GM21786 (cell line): ENCODE data around the gene SLC6A13.
"Not testable (repeated sequence)": the region's sequence is repeated elsewhere in the genome, so short reads cannot be mapped to it uniquely, and the experiment has no call there.

Source experiments
- ATAC-seq: cut with Tn5 transposase; IDR thresholded peaks from one replicate; pipeline ENCODE4 v1.9.1; 2021; ENCODE audit not compliant: unreplicated experiment

The SLC6A13 gene

GRCh38 chr12:218221-218620, 44.4 kb downstream of the SLC6A13 start:
- ATAC-seq: no peak

DNA sequence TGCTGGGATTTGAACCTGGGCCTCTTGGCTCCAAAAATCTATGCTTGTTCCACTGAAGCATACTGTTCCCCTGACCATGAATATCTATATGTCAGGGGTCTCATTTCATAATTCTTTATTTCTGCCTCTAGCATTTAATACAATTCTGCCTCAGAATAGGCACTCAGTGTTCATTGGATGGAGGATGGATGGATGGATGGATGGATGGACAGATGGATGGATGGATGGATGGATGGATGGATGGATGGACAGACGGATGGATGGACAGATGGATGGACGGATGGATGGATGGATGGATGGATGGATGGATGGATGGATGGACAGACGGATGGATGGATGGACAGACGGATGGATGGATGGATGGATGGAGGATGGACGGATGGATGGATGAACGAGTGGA, 45.6 kb downstream of the SLC6A13 start:
- not testable (repeated sequence) for ATAC-seq

- ATAC-seq: no peak
Measured at GRCh38 chr12:215116-215515, 47.5 kb downstream of the SLC6A13 start.

- ATAC-seq: no peak
Measured at GRCh38 chr12:214003-214741, 48.5 kb downstream of the SLC6A13 start, which contains the start of gene SLC6A12. Gene SLC6A12, minus strand, starts transcription at chr12:214157. Its CDS starts 4,171 bp downstream, at chr12:209986.

DNA sequence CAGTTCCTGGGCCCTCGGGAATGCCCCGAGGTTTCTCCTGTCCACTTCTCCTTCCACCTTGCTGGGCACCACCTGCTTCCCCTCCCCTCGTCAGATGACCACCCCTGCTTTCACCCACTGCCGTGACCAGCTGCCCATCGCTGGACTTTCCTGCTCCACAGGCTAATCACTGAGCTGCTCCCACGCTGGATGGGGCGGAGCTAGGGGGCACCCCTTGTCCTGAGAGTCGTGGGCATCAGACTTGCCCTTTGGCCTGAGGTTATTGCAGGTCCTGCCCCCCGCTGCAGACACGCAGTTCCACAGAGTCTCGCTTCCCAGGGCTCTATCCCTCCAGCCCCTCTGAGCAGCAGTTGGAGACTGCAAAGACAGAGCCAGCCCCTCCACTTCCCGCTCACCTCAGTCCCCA, 49.1 kb downstream of the SLC6A13 start:
- no peak for ATAC-seq

GRCh38 chr12:212715-213526, 49.7 kb downstream of the SLC6A13 start:
- ATAC-seq: no peak

DNA sequence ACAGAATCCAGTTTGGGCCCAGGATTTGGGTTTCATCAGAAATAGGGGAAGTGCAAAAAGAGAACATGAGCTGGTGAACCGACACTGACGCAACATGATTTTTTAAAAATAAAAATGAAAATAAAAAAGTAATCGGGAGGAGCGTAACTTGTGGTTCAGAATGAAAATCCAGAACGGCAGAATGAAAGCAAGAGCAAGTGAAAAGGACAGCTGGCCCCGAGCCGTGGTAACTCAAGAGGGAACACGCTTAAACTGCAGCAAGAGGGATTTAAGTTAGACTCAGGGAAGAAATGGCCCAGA, 50.3 kb downstream of the SLC6A13 start:
- ATAC-seq: no peak

GRCh38 chr12:211639-212414, 50.8 kb downstream of the SLC6A13 start:
- ATAC-seq: no peak

DNA sequence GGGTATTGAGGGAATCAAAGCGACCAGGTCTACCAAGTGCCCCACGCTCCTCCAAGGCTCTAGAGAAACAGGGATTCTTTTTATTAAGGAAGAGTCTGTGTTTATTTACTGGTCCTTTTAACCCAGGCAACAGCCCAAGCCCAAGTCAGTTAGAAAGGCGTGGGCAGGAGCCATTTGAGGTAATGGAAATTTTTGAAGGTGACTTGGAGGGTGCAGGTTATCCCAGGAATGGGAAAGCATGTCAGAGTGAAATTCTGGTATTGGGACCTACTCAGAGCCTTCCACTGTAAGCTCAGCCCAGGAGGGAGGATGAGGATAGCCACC, 51.5 kb downstream of the SLC6A13 start:
- ATAC-seq: no peak

GRCh38 chr12:210277-211141, 52.1 kb downstream of the SLC6A13 start:
- ATAC-seq: no peak

- no peak for ATAC-seq
Measured at GRCh38 chr12:209851-210250, 52.8 kb downstream of the SLC6A13 start.

- no peak for ATAC-seq
Measured at GRCh38 chr12:209246-209645, 53.4 kb downstream of the SLC6A13 start.

- no peak for ATAC-seq
Measured at GRCh38 chr12:208813-209212, 53.8 kb downstream of the SLC6A13 start.

- ATAC-seq: no peak
Measured at GRCh38 chr12:207804-208203, 54.8 kb downstream of the SLC6A13 start.

- ATAC-seq: no peak
Measured at GRCh38 chr12:206746-207440, 55.7 kb downstream of the SLC6A13 start.

GRCh38 chr12:205026-205425, 57.6 kb downstream of the SLC6A13 start:
- ATAC-seq: no peak

- ATAC-seq: no peak
Measured at GRCh38 chr12:204261-204678, 58.4 kb downstream of the SLC6A13 start.

GRCh38 chr12:203462-204260, 59.0 kb downstream of the SLC6A13 start:
- ATAC-seq: no peak

DNA sequence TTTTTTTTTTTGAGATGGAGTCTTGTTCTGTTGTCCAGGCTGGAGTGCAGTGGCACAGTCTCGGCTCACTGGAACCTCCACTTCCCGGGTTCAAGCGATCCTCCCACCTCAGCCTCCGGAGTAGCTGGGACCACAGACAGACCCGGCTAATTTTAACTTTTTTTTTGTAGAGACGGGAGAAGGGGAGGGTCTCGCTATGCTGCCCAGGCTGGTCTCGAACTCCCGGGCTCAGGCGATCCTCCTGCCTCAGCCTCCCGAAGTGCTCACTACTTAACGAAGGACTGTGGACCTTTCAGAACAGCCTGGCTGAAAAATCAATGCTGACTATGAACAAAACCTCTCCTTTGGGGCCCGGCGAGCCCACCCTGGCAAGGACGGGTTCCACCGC, 59.6 kb downstream of the SLC6A13 start:
- no peak for ATAC-seq
